Gastrocnemius medialis (tissue), 4 donors: Measurements from ENCODE around the gene PLS3. TPM values are rescaled to one million over a fixed set of nuclear protein-coding genes. Genes with fewer than 3 reads are reported as not detected.
"Not testable (repeated sequence)": the region's sequence is repeated elsewhere in the genome, so short reads cannot be mapped to it uniquely, and the experiment has no call there.

Source experiments
- ATAC-seq, 2 donors: fragments of 150-250 bp; one replicate each; pipeline ENCODE4 v1.9.1; 2016
- DNase-seq, 2 donors: peaks; one replicate each; pipeline ENCODE4 v3.0.0-alpha.2; 2019
- H3K27ac ChIP-seq, 4 donors: fragments of 200-600 bp; sonication (generic); 1 replicate in 1 of 4; 2 replicates in 3 of 4; pipeline ENCODE4 v1.5.1; 2016 to 2018; ENCODE audit warnings: mild to moderate bottlenecking in 2 of 4, moderate library complexity in 1 of 4
- H3K27me3 ChIP-seq, 3 donors: fragments of 200-600 bp; sonication (generic) in 2 of 3; 1 replicate in 1 of 3; 2 replicates in 2 of 3; pipeline versions ENCODE4 v1.5.1 to v1.6.0; 2016 to 2019; ENCODE audit warnings: mild to moderate bottlenecking in 1 of 3, moderate library complexity in 1 of 3
- H3K36me3 ChIP-seq, 2 donors: fragments of 200-600 bp; sonication (generic) in 1 of 2; one replicate each; pipeline ENCODE4 v1.5.1; 2017 to 2018
- H3K4me1 ChIP-seq, 2 donors: fragments of 200-600 bp; sonication (generic) in 1 of 2; one replicate each; pipeline ENCODE4 v1.5.1; 2016 to 2017; ENCODE audit warnings: mild to moderate bottlenecking in 2 of 2
- H3K4me3 ChIP-seq, 4 donors: fragments of 200-600 bp; sonication (generic) in 3 of 4; 1 replicate in 1 of 4; 2 replicates in 3 of 4; pipeline ENCODE4 v1.5.1; 2016 to 2019; ENCODE audit warnings: mild to moderate bottlenecking in 2 of 4
- H3K9me3 ChIP-seq, 3 donors: fragments of 200-600 bp; sonication (generic) in 2 of 3; 1 replicate in 1 of 3; 2 replicates in 2 of 3; pipeline ENCODE4 v1.5.1; 2016 to 2019
- CTCF ChIP-seq, 5 experiments: fragments of 450-650 bp in 3 of 5; fragments of 200-600 bp in 2 of 5; sonication (generic) in 2 of 5; IDR thresholded peaks in 4 of 5; conservative IDR thresholded peaks in 1 of 5; 1 replicate in 4 of 5; 2 replicates in 1 of 5; pipeline ENCODE4 v1.5.1; 2016 to 2019; ENCODE audit warnings: antibody characterized with exemption in 5 of 5, mild to moderate bottlenecking in 3 of 5, moderate library complexity in 3 of 5
- POLR2A ChIP-seq, 2 donors: fragments of 450-650 bp; IDR thresholded peaks; one replicate each; pipeline ENCODE4 v1.6.1; 2017; ENCODE audit warnings: antibody characterized with exemption in 2 of 2, mild to moderate bottlenecking in 2 of 2, moderate library complexity in 2 of 2
- in situ Hi-C, 4 donors: fragments of 200-750 bp; cut with MboI; loops; one replicate each; pipeline versions ENCODE4 v1.15.0 to v1.8.0; 2017; ENCODE audit warnings: low sequenced_read_pairs in 4 of 4
- intact Hi-C: fragments of 100-400 bp; cut with DNase I; formaldehyde crosslinking; loops from one replicate; pipeline ENCODE4 v1.15.1; 2023; ENCODE audit warnings: low total_unique reads
- total RNA-seq, 4 donors: library from RNA; depleted of rRNA; stranded (reverse); fragments of >200 nt; gene quantifications; one replicate each; pipeline versions ENCODE4 v1.1.0 to v1.2.3, GENCODE V29; 2016

Gene PLS3
- total RNA-seq, 4 donors from 2014 or later: 15.8 to 23.1 (median 19.5) TPM

DNA sequence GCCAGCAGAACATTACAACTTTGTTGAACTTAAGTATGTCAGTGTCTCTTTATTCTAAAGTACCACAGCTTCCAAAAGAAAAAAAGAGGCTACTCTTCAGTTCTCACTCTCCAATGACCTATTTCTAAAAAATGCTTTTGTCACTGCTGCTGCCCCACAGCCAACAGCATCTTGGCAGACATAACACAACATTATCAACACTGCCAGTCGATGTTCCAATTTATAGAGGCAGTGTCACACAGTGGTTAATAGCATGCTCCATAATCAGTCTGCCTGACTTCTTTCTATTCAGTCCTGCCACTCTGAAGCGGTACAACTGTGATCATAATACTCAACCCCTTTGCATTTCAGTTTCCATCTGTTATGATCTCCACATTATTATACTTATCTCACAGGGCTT lies 69.2 kb downstream of the PLS3 start:
- Histone ChIP-seq H3K36me3 (no peaks in the 10 kb centered on the region), H3K27me3 (no peaks in the 10 kb centered on the region), H3K9me3 (no peaks in the 10 kb centered on the region), H3K4me3 (no peak overlapping the region), H3K27ac (peak overlapping the region in 3 of 4 donors; percentile 12 to 36 (median 15)), H3K4me1 (peaks cover 0 to 4% of the 10 kb centered on the region in 2 donors)
- intact Hi-C loops (no loop called here), in situ Hi-C loops (no loop called here)
- no peak for ATAC-seq
- DNase-seq: no peak
- TF ChIP-seq POLR2A (IDR thresholded peaks at IDR 0.05) (no peak), CTCF (IDR thresholded peaks at IDR 0.05 in 4 of 5, conservative IDR thresholded peaks at IDR 0.05 in 1 of 5) (no peak)

- Histone ChIP-seq H3K4me3 (no peak overlapping the region), H3K9me3 (no peaks in the 10 kb centered on the region), H3K27me3 (no peaks in the 10 kb centered on the region), H3K27ac (no peak overlapping the region), H3K4me1 (peaks cover 0 to 4% of the 10 kb centered on the region in 2 donors), H3K36me3 (peaks cover 0 to 5% of the 10 kb centered on the region in 2 donors)
- intact Hi-C loops: no loop called here
- no peak for DNase-seq
- ATAC-seq: no peak
- TF ChIP-seq POLR2A (IDR thresholded peaks at IDR 0.05) (no peak), CTCF (IDR thresholded peaks at IDR 0.05 in 4 of 5, conservative IDR thresholded peaks at IDR 0.05 in 1 of 5) (no peak)
- in situ Hi-C loops: no loop called here
Measured at GRCh38 chrX:115632455-115632854, 71.5 kb downstream of the PLS3 start.

GRCh38 chrX:115633397-115633796 lies 72.4 kb downstream of the PLS3 start:
- in situ Hi-C loops: not testable (repeated sequence)

GRCh38 chrX:115639334-115639880 lies 78.4 kb downstream of the PLS3 start:
- Histone ChIP-seq H3K4me1 (no peaks in the 10 kb centered on the region), H3K4me3 (no peak overlapping the region), H3K9me3 (no peaks in the 10 kb centered on the region), H3K27ac (peak overlapping the region in 2 of 4 donors; percentile 43 to 54), H3K27me3 (peaks cover 0 to 3% (median 0%) of the 10 kb centered on the region in 3 donors), H3K36me3 (peaks cover 0 to 5% of the 10 kb centered on the region in 2 donors)
- intact Hi-C loops (no loop called here), in situ Hi-C loops (no loop called here)
- DNase-seq (no peak), ATAC-seq (no peak)
- TF ChIP-seq CTCF (IDR thresholded peaks at IDR 0.05 in 4 of 5, conservative IDR thresholded peaks at IDR 0.05 in 1 of 5): no peak
- no peak for TF ChIP-seq POLR2A (IDR thresholded peaks at IDR 0.05)

More at GRCh38 chrX:115633397-115633796, 72.4 kb downstream of the PLS3 start:
- DNase-seq, H3K36me3 ChIP-seq, ATAC-seq, intact Hi-C loops, H3K27me3 ChIP-seq, H3K4me3 ChIP-seq, H3K9me3 ChIP-seq, H3K4me1 ChIP-seq, H3K27ac ChIP-seq: not testable (repeated sequence)

DNA sequence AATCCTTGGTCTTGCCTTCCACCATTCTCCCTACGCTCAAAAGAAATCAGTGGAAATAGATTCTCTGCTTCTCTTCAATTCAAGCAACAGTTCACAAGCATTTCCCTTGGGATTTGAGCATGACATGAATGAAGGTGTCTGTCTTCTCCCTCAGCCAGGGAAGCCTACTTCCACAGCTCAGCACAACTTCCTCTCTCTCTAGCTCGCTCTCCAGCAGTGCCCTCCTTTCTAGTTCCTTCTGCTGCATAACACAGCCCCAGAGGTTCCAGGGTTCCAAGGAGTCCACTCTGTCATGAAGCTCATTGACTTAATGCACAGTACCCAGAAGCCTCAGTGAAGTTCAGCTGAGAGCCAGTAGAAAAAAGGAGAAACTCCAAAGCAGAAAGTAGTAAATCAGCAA lies 81.3 kb downstream of the PLS3 start:
- H3K27ac ChIP-seq: peak overlapping the region; percentile 2 to 68 (median 39)
- no peak for ATAC-seq
- no peak overlapping the region for H3K4me3 ChIP-seq
- DNase-seq: no peak
- no peaks in the 10 kb centered on the region for H3K9me3 ChIP-seq
- intact Hi-C loops: loop anchor here (1.0 to 5.0 kb wide), 2 partner anchors 80 to 312 kb away; partner anchors contain the start of gene PLS3
- peaks cover 0 to 3% (median 0%) of the 10 kb centered on the region in 3 donors for H3K27me3 ChIP-seq
- TF ChIP-seq CTCF (IDR thresholded peaks at IDR 0.05 in 4 of 5, conservative IDR thresholded peaks at IDR 0.05 in 1 of 5): no peak
- TF ChIP-seq POLR2A (IDR thresholded peaks at IDR 0.05): no peak
- peaks cover 0 to 7% of the 10 kb centered on the region in 2 donors for H3K36me3 ChIP-seq
- no peaks in the 10 kb centered on the region for H3K4me1 ChIP-seq
- in situ Hi-C loops: loop anchor here (5.0 kb wide), 1 partner anchor 310 kb away; no protein-coding TSS in a partner anchor
